Hepatocyte (in vitro differentiated cells): ENCODE results near the gene GSC.

Experiments used
- EZH2 ChIP-seq: fragments of 200-600 bp; sonication (generic); IDR thresholded peaks from 2 replicates; pipeline ENCODE4 v1.6.1; 2016; ENCODE audit warnings: antibody characterized with exemption, mild to moderate bottlenecking, borderline replicate concordance
- EZH2phosphoT487 ChIP-seq: fragments of 200-600 bp; sonication (generic); IDR thresholded peaks from one replicate; pipeline ENCODE4 v1.6.1; 2018; ENCODE audit warnings: antibody characterized with exemption, mild to moderate bottlenecking, low read depth, moderate library complexity; ENCODE audit not compliant: unreplicated experiment, severe bottlenecking

- TF ChIP-seq EZH2 (no peak), EZH2phosphoT487 (no peak)
Measured at GRCh38 chr14:94779713-94780112, 9.8 kb upstream of the GSC start.
